AG09309 (cell line): Measurements from ENCODE around the gene TLR4.

Experiments used
- DNase-seq: peaks from one replicate; pipeline ENCODE4 v3.0.0-alpha.2; 2010; ENCODE audit warnings: low read depth
- H3K4me3 ChIP-seq: 2 replicates; pipeline ENCODE4 v1.5.1; 2011; ENCODE audit warnings: mild to moderate bottlenecking, low read depth, low read length, moderate library complexity; ENCODE audit not compliant: control insufficient read depth
- TF ChIP-seq, protein P1 (sequence below): IDR thresholded peaks from 2 replicates; pipeline ENCODE4 v1.5.1; 2011; ENCODE audit warnings: mild to moderate bottlenecking, low read depth, low read length, inconsistent platforms; ENCODE audit not compliant: insufficient read depth, control insufficient read depth; ENCODE audit errors: missing control alignments

TLR4 gene

GRCh38 chr9:117719161-117719920, 15.1 kb downstream of the TLR4 start:
- no peak overlapping the region for H3K4me3 ChIP-seq
- TF ChIP-seq, protein P1, sequence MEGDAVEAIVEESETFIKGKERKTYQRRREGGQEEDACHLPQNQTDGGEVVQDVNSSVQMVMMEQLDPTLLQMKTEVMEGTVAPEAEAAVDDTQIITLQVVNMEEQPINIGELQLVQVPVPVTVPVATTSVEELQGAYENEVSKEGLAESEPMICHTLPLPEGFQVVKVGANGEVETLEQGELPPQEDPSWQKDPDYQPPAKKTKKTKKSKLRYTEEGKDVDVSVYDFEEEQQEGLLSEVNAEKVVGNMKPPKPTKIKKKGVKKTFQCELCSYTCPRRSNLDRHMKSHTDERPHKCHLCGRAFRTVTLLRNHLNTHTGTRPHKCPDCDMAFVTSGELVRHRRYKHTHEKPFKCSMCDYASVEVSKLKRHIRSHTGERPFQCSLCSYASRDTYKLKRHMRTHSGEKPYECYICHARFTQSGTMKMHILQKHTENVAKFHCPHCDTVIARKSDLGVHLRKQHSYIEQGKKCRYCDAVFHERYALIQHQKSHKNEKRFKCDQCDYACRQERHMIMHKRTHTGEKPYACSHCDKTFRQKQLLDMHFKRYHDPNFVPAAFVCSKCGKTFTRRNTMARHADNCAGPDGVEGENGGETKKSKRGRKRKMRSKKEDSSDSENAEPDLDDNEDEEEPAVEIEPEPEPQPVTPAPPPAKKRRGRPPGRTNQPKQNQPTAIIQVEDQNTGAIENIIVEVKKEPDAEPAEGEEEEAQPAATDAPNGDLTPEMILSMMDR, result no peak
- no peak for DNase-seq

DNA sequence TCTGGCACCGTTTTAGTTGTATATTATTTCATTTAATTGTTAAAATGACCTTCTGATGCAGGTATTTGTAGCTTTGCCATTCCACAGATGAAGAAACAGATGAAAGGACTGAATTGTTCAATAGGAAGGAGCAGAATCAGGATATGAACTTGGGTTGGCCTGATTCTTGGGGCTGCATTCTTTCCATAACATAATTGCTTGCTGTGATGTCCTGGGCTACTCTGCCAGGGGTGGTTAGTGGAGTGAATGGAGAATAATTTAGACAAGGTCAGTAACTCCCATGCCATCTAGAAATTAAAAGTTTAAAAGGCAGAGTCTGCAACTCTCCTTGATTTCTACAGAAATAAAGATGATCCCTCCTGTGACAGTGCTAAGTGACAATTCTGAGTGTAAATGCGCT, 15.9 kb downstream of the TLR4 start:
- TF ChIP-seq, protein P1, result no peak
- no peak for DNase-seq
- H3K4me3 ChIP-seq, result no peak overlapping the region

- TF ChIP-seq, protein P1, result no peak
- no peak for DNase-seq
- H3K4me3 ChIP-seq, result no peak overlapping the region
These were observed 16.4 kb downstream of the TLR4 start for GRCh38 chr9:117720555-117720954.

- no peak for DNase-seq
- TF ChIP-seq, protein P1, result no peak
- H3K4me3 ChIP-seq, result no peak overlapping the region
These were observed 16.8 kb downstream of the TLR4 start for GRCh38 chr9:117720987-117721386.

DNA sequence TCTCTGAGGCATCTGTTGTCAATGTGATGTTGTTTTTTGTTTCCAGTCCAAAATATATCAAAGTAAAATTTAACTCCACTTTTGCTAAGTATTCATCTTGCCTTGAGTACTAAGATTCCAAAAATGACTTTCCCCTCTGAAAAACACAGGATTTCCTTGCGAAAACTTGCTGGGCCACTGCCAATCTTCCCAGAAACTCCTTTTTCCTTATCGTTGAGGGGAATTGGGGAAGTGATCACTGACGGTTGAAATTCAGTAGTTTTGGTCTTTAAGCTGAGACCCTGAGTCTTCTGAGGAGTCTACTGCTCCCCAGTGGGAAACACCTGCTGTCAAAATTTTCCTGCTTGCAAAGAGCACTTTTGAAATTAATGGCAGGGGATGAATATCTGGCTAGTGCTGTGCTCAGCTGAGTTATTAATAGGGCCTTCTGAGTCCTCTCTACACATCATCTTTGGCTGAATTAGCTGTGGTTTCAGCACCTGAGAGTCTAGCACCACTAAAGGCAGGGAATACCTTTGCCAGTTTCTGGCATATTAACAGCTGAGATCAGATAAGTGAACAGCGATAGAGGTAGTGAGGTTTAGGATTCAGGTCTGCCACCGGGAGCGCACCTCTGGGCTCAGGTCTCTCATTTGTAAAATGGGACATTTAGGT, 18.0 kb downstream of the TLR4 start:
- no peak overlapping the region for H3K4me3 ChIP-seq
- TF ChIP-seq, protein P1, result no peak
- no peak for DNase-seq

- TF ChIP-seq, protein P1, result no peak
- DNase-seq, result no peak
- no peak overlapping the region for H3K4me3 ChIP-seq
These were observed 19.9 kb downstream of the TLR4 start for GRCh38 chr9:117723986-117724625.
